GM12878 (cell line): Measurements from ENCODE around the gene IL26. TPM values are rescaled to one million over a fixed set of nuclear protein-coding genes. Genes with fewer than 3 reads are reported as not detected.

Experiments
- EGR1 ChIP-seq, 2 experiments: IDR thresholded peaks; 1 replicate in 1 of 2; 2 replicates in 1 of 2; pipeline ENCODE4 v1.6.1; 2011 to 2012; ENCODE audit warnings: low read depth in 2 of 2, low read length in 2 of 2, borderline replicate concordance in 1 of 2, mild to moderate bottlenecking in 1 of 2, moderate library complexity in 1 of 2
- GATAD2B ChIP-seq: fragments of 450-650 bp; conservative IDR thresholded peaks from 2 replicates; pipeline ENCODE4 v1.6.1; 2017; ENCODE audit warnings: low read depth, mild to moderate bottlenecking, moderate library complexity
- KAT2A ChIP-seq: conservative IDR thresholded peaks from 2 replicates; pipeline ENCODE4 v1.6.1; 2011; ENCODE audit warnings: low read depth, low read length; ENCODE audit not compliant: control insufficient read depth
- ZNF592 ChIP-seq: fragments of 450-650 bp; IDR thresholded peaks from 2 replicates; pipeline ENCODE4 v1.6.1; 2017; ENCODE audit warnings: mild to moderate bottlenecking, moderate library complexity
- polyA plus RNA-seq, 11 experiments: library from polyadenylated mRNA; depleted of rRNA in 4 of 11; unstranded in 6 of 11; stranded (reverse) in 5 of 11; fragments of >200 nt; fragmentation: Nextera tagmentation in 4 of 11; fragmentation: Illumina TruSeq in 1 of 11; extraction: Ambion mirVana in 4 of 11; extraction: Trizol in 1 of 11; gene quantifications; 1 replicate in 1 of 11; 2 replicates in 10 of 11; pipeline versions ENCODE4 v1.2.1 to v1.2.3, GENCODE V29; 2011 to 2016; ENCODE audit warnings: inconsistent platforms in 2 of 11, missing spikeins in 2 of 11, low read depth in 1 of 11
- total RNA-seq, 4 experiments: library from RNA; depleted of rRNA in 3 of 4; stranded (reverse); fragments of >200 nt in 3 of 4; fragmentation: Illumina TruSeq in 1 of 4; extraction: Trizol in 1 of 4; gene quantifications; 2 replicates each; pipeline versions ENCODE4 v1.2.1 to v1.2.3, GENCODE V29; 2013 to 2021
- TF ChIP-seq, protein P1 (sequence below): fragments of 450-650 bp; IDR thresholded peaks from 2 replicates; pipeline ENCODE4 v1.6.1; 2018; ENCODE audit warnings: borderline replicate concordance, mild to moderate bottlenecking; ENCODE audit not compliant: partially characterized antibody

IL26 gene
- total and polyA plus RNA-seq, 10 of the 15 experiments (the other 5 are each of a cell fraction or from before 2014, with no cell fraction given) = not detected

DNA sequence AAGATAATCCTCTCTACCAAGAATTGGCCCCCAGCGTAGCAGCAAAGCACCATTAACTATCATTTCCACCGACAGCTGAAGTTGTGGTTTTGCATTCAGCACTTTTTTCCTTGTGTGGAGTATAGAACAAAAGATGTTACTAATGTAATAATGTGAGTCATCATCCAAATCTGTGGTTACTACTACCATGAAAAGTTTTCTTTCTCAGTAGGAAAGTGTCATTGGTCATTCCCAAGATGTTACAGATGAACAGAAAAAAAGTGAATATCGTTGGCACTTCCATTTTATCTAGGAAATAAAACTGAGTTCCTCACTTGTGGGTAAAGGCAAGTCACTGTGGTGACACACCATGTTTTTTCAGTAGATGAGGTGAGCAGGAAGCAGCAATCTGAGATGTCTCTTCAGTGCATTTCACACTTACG, 35.8 kb downstream of the IL26 start (continued):
- TF ChIP-seq KAT2A (no peak), ZNF592 (no peak), EGR1 (IDR thresholded peaks at IDR 0.05; ENCODE audit: borderline replicate concordance in 1 of 2, low read depth in 2 of 2, low read length in 2 of 2) (no peak), GATAD2B (no peak)
- TF ChIP-seq, protein P1, sequence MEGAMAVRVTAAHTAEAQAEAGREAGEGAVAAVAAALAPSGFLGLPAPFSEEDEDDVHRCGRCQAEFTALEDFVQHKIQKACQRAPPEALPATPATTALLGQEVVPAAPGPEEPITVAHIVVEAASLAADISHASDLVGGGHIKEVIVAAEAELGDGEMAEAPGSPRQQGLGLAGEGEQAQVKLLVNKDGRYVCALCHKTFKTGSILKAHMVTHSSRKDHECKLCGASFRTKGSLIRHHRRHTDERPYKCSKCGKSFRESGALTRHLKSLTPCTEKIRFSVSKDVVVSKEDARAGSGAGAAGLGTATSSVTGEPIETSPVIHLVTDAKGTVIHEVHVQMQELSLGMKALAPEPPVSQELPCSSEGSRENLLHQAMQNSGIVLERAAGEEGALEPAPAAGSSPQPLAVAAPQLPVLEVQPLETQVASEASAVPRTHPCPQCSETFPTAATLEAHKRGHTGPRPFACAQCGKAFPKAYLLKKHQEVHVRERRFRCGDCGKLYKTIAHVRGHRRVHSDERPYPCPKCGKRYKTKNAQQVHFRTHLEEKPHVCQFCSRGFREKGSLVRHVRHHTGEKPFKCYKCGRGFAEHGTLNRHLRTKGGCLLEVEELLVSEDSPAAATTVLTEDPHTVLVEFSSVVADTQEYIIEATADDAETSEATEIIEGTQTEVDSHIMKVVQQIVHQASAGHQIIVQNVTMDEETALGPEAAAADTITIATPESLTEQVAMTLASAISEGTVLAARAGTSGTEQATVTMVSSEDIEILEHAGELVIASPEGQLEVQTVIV = no peak
